HEK293T (cell line): ENCODE results near the gene LETM1.

Source experiments
- SP1 ChIP-seq: fragments of 450-650 bp; IDR thresholded peaks from 2 replicates; pipeline ENCODE4 v1.6.1; 2017
- SUZ12 ChIP-seq: fragments of 450-650 bp; IDR thresholded peaks from 2 replicates; pipeline ENCODE4 v1.6.1; 2016; ENCODE audit warnings: mild to moderate bottlenecking

GRCh38 chr4:1770245-1770644, 85.7 kb downstream of the LETM1 start:
- TF ChIP-seq SP1 (no peak), SUZ12 (no peak)
